ENCODE results near the gene SLC37A1. TPM values are rescaled to one million over a fixed set of nuclear protein-coding genes. Genes with fewer than 3 reads are reported as not detected.
"Not testable (repeated sequence)": the region's sequence is repeated elsewhere in the genome, so short reads cannot be mapped to it uniquely, and the experiment has no call there.

Gene SLC37A1
- 1 to 10 TPM in 11 of 12 donors, not detected in 1; 2.2 to 8.2 (median 2.9) TPM for polyA plus RNA-seq (ENCODE audit: insufficient read length in 12 of 12)
- long read RNA-seq, donor 1, result 0 reads
- long read RNA-seq, donor 2, result 0 reads
- long read RNA-seq, donor 3, result 0 reads
- long read RNA-seq, donor 4, partial matches to known transcripts, result 0 of 1 reads
- long read RNA-seq, donor 4, other reads (novel, unspliced or antisense), result 0 of 1 reads
- long read RNA-seq, donor 5, result 0 reads
- long read RNA-seq, donor 6, result 0 reads
- long read RNA-seq, donor 7, result 0 reads
- long read RNA-seq, donor 8, result 0 reads
- long read RNA-seq, donor 9, result 0 reads
- long read RNA-seq, donor 10, result 0 reads
- long read RNA-seq, donor 11, result 0 reads

GRCh38 chr21:42513151-42513984 lies at the start of gene SLC37A1:
TSS of gene SLC37A1 (plus strand) at chr21:42513852. CDS start at chr21:42518455, 4,603 bp downstream.
- DNase-seq, result no peak

DNA sequence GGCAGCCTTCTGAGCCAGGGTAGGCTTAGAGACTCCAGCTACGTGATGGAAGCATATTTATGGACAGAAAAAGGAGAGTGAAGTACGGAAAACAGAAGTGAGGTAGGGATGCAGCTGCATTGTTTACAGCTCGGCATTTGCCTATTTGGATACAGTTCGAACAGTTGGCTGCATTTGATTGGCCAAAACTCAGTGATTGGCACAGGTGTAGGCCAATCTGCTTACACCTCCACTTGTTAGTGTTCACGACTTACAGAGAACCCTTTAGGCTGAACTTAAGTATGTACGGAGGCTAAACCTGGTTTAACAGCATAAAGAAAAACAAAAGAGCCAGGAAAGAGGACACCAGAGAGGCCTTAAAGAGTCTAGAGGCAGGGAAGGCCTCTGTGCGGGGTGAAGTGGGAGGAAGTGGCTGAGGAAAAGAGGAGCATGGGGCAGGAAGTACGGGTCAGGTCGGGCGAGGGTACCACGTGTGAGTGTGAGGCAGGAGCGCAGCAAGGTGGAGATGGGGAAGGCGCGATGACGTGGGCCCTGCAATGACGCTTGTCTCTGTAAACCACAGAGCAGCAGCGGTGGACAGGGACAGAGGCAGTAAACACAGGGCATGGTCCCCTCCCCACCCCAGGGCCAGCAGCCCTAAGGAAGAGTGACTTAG lies 49.7 kb upstream of the SLC37A1 start:
- no peak for DNase-seq

DNA sequence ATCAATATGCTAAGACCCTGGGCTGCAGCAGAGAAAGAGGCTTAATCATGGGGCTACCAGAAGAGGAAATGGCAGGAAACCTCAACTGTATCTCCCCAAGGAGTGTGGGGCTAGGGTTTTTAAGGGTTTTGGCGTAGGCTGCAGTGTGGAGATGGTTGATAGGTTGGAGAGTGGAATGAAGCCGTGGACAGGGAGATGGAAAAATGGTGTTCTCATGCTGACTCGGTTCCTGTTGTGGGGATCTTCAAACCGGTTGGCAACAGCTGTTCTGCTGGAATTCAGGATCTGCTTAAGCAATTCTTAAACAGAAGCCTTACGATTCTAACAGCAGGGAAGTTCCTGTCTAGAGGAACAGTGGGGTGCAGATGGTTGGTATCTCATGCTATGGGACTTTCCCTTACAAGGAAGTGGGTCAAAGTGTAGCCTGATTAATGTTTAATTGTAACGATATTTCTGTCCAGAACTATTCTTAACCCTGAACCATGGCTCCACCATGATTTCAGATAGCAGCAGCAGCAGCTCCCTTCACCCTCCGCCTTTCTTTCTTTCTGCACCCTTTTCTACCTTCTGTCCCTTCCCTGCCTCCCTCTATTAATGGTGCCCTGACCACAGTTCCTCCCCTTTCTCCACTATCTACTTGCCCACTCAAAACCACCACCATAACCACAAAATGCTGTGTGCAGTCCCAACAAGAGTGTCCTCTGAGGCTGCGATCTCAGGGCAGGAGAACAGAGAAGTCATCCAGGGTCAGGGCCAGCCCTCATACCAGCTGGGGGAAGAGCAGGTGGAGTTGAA lies 48.4 kb upstream of the SLC37A1 start:
- DNase-seq, result no peak

DNA sequence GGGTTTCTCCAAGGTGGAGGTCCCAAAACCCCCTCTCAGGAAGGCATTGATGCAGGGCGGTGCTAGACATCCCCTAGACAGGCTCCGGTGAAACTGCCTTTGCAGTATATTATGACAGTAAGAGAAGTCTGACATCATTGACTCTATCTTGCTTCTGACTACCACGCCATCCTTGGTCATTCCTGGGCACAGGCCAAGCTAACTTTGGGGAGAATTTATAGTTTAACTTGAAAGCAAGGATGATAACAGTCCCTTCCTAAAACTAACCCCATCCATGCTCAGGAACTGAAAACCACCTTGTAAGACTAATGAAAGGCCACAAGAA lies 47.9 kb upstream of the SLC37A1 start:
- DNase-seq, result no peak

DNA sequence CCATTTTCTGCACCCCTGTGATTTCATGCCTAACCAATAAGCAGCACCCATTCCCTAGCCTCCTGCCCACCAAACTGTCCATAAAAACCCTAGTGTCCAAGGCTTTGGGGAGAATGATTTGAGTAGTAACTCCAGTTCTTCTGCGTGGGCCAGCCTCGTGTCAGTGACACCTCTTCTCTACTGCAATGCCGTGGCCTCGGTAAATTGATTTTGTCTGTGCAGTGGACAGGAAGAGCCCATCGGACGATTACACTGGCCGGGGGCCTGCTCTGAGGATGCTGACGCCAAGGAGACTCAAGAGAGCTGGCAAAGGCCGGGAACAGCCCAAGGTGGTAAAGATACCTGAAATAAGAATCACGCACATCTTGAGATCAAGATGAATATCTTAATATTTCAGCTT lies 47.0 kb upstream of the SLC37A1 start:
- DNase-seq, result no peak

- no peak for DNase-seq
Measured at GRCh38 chr21:42467140-42467983, 46.3 kb upstream of the SLC37A1 start.

GRCh38 chr21:42468491-42469131 lies 45.0 kb upstream of the SLC37A1 start:
- DNase-seq, result no peak

- no peak for DNase-seq
Measured at GRCh38 chr21:42469272-42469671, 44.4 kb upstream of the SLC37A1 start.

GRCh38 chr21:42469726-42470125 lies 43.9 kb upstream of the SLC37A1 start:
- DNase-seq, result not testable (repeated sequence)

- DNase-seq, result no peak
Measured at GRCh38 chr21:42471206-42471605, 42.4 kb upstream of the SLC37A1 start.

GRCh38 chr21:42471716-42472330 lies 41.8 kb upstream of the SLC37A1 start:
- DNase-seq, result no peak

GRCh38 chr21:42472521-42472920 lies 41.1 kb upstream of the SLC37A1 start:
- DNase-seq, result no peak

- no peak for DNase-seq
Measured at GRCh38 chr21:42473498-42474042, 40.1 kb upstream of the SLC37A1 start.

DNA sequence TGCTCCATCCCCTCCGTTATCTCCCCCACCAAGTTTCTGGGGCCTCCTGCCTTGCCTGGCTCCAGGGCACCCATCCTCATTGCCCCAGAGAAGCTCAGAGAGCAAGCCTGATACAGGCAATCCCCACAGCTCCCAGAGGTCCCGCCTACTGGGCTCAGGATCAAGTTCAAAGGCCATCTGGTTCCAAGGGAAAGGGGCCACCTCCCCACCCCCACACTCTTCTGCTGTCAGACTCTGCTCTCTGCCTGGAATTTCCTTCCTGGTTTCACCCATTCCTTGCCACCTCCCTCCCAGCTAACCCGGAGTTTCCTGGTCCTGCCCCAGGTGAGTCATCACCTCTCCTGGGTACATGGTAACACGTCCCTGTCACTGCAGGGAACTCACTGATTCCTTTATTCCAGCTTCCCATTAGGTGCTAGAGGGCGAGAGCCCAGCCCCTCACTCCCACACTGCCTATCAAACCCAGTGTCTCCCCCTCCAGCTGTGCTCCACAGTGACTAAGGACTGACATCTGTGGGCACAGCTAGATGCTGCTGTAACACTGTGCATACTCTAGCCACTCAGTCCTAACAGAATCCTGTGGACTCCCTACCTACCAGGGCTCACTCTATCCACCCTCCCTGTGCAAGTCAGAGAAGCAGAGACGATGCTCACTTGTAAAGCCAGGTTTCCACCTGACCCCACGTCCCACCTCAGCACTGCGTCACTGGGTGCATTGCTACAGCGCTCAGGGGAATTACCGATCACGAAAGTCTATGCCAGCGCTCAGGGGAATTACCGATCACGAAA lies 39.4 kb upstream of the SLC37A1 start:
- DNase-seq, result no peak

DNA sequence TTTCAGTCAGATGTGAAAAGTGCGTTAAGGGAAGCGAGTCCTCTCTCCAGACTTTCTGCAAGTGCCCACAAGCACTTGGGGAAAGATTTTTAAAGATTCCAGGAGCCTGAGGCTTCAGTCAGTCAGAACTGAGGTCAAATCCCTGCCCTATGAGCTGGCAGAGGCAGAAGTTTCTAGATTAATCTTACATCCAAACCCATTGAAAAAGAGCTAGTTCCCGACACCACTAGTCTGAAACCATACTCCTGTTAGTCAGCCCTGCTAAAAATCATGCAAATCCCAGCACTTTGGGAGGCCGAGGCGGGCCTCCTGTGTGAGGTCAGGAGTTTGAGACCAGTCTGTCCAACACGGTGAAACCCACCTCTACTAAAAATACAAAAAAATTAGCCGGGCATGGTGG lies 38.6 kb upstream of the SLC37A1 start:
- no peak for DNase-seq

DNA sequence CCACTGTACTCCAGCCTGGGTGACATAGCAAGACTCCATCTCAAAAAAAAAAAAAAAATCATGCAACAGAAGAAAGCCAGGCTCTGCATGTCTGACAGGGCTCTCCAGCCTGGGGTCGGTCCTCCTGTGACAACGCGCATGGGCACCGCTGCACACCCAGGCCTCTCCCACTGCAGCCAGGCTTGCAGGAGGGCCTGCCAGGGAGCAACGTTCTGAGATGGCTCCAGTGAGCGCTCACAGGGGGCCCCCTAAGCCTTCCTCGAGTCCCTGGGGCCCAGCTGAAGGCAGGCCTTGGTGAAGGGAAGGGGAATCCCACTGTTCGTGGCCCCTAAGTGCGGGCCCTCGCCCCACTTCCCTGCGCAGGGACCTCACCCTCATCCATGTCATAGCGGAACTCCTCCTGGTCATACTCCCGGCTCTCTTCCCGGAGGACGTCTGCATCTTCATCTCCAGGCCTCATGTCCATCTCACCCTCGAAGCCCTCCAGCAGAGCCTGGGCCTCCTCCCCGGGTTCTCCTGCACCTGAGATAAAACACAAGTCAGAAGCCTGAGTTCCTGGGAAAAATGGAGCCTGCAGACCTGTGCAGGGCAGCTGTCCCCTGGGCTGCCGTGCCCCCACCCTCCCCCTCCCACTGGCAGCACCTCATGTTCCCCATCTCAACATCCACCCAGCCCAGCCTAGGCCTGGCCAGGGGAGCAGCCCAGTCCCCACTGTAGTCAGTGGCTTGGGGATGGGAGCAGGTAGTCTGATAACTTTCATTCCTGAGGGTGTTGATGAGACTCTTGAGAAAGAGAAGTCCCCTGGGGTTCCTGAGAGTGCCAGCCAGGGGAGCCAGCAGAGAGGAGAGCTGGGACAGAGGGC lies 37.9 kb upstream of the SLC37A1 start:
- DNase-seq, result no peak

- DNase-seq, result no peak
Measured at GRCh38 chr21:42476388-42477331, 37.0 kb upstream of the SLC37A1 start.

Measured in muscle of arm (tissue), 14 donors.